Raji (cell line): Measurements from ENCODE around the gene CCDC187.

ENCODE experiments used
- POLR2A ChIP-seq: IDR thresholded peaks from 2 replicates; pipeline ENCODE4 v1.6.1; 2011; ENCODE audit warnings: low read depth, low read length, control low read depth; ENCODE audit not compliant: insufficient read depth

Gene CCDC187

GRCh38 chr9:136211006-136211405 lies 92.9 kb downstream of the CCDC187 start:
- TF ChIP-seq POLR2A = no peak

GRCh38 chr9:136210276-136210675 lies 93.6 kb downstream of the CCDC187 start:
- no peak for TF ChIP-seq POLR2A

DNA sequence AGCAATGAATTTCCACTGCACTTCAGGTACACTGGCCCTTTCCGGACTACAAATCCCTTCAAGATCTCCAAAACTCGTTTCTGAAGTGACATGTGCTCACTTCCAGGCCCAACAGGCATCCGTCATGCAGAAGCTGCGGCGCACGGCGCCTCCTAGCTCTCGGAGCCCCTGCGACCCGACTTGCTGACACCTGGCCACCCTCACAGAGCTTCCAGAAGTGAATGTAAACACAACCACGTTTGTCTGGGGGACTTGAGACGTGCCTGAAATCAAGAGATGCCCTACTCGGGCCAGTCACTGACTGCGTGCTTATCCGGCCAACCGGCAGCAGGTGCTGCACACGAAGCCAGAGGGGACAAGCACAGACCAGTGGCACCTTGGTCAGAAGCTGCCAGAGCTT lies 94.1 kb downstream of the CCDC187 start:
- TF ChIP-seq POLR2A = no peak

DNA sequence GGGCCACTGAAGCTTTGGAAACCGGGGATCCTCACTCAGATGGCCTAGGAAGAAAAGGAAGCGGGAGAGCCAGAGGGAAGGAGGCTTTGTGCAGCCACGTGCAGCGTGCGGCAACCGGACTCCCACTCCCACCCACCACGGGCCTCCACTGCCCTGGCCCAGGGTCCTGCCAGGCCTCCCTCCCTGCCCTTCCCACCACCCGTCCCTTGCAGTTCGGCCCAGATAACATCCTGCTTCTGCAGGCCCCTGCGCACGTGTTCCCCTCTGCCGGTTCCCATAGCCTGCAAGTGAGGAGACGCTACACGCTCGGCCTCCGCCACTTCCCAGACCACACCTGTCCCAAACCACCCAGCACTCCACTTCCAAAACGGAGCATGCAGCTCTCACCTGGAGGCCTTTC lies 94.7 kb downstream of the CCDC187 start:
- no peak for TF ChIP-seq POLR2A

- no peak for TF ChIP-seq POLR2A
Observed at GRCh38 chr9:136208675-136209074, 95.2 kb downstream of the CCDC187 start.

- TF ChIP-seq POLR2A = no peak
Observed at GRCh38 chr9:136207616-136208015, 96.3 kb downstream of the CCDC187 start.

DNA sequence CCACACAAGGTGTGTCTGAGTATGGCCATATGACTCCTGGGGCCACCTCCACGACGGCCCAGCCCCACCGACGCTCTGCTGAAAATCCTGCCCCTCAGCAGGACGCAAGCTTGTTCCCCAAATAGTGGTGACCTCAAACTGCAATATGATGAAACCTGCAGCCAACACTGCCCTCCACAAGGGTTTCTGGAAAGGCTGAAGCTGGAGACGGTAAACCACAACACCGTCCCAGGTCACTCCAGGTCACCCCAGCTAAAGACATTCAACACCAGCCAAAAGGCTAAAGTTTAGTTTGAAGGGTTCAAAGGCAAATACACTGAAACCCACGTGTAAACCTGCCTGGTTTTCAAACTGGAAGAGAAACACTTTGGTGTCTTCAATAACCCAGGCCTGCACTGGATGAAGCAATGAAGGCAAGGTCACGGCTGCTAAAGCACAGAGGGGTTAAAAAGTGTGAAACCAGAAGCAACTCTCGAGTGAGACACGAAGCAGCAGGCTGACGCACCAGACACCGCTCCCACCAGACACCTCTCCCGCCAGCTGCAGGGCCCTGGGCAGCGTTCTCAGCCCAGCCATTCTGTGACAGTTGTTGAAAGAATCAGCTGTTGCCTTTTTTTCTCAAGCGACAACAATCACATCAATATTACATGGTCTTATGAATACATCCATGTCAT lies 97.2 kb downstream of the CCDC187 start:
- TF ChIP-seq POLR2A = no peak

DNA sequence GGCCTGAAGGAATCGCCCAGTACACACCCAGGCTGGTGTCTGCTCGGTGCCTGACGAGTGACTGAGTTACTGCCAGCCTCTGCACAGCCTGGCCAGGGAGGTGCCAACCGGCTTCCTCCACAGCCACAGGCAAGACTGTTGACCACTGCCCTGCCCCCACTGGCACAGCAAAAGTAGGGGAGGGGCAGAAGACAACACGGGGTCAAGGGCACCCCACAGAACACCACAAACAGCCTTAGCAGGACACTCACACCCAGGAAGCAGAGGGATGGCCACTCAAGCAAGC lies 98.2 kb downstream of the CCDC187 start:
- no peak for TF ChIP-seq POLR2A

- no peak for TF ChIP-seq POLR2A
Observed at GRCh38 chr9:136204838-136205706, 98.8 kb downstream of the CCDC187 start, which contains the start of gene LHX3. Gene LHX3 (minus strand): TSS chr9:136205128. CDS start chr9:136205012, 116 bp downstream.

DNA sequence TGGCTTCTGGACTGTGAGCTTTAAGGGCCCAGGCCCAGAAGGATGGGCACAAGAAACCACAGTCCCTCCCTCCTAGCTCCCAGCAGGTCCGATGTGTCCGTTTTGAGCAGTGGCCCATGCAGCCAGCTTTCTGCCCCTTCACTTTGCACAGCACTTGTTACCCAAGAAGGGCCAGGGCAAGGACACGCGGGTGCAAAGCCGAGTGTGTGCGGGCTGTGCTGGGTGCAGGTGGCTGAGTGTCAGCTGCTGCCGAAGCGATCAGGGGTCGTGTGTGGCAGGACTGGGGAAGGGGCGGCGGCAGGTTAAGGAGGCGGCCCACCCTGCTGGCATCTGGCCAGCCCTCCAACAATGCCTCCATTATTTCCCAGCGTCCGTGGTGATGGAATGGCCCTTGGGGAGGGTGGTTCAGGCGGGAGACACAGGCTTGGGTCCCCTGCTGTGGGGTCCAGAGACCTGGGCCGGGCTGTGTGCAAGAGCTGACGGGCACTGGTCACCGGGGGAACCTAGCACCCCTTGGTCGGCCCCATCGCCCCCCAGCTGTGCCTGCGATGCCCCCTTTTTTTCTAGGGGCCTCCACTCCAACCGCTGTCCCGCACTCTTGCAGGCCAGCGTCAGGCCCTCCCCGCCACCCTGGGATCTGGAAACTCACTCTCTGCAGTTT lies 99.6 kb downstream of the CCDC187 start:
- no peak for TF ChIP-seq POLR2A

- no peak for TF ChIP-seq POLR2A
Observed at GRCh38 chr9:136203408-136204144, 100.3 kb downstream of the CCDC187 start.

- no peak for TF ChIP-seq POLR2A
Observed at GRCh38 chr9:136202454-136203407, 101.2 kb downstream of the CCDC187 start.

DNA sequence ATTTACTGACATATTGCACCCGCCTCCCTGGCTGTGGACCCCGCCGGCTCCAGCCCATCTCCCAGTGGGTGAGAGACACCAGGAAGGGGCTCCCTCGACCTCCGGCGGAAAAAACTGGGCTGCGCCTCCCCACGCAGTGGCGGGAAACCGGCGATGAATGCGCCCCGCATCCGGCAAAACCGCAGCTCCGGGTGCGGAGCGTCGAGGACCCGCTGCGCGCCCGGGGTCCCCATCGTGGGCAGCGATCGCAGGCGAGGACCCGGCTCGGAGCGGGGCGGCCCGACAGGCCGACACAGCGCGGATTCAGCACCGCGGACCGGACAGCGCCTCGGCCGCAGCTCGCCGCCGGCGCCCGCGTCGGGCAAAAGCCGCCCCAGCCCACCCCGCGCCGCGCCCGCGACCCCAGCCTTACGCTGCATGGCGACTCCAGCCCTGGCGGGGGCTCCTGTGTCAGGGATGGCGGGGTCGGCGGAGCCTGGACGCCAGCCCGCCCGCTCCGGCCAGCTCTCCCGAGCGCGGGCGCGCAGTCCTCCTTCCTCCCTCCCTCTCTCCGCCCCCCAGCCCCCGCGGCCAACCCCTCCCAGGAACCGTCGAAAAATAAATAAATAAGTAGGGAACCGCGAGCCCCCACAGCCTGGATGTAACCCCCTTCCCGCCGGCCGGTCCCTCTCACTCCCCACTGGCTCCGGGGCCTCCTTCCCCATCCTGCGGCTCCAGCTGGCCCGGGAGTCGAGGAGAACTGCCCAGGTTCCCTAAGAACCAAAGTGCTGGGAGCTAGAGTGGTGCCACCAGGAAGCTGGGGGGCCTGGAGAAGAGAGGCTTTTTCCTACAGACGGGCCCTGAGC lies 102.1 kb downstream of the CCDC187 start:
- no peak for TF ChIP-seq POLR2A
